ENCODE data around the gene GLRX. TPM values are rescaled to one million over a fixed set of nuclear protein-coding genes. Genes with fewer than 3 reads are reported as not detected.
"Not testable (repeated sequence)": the region's sequence is repeated elsewhere in the genome, so short reads cannot be mapped to it uniquely, and the experiment has no call there.

The GLRX gene
- total RNA-seq, result 10 to 100 TPM; 18.9 to 26.3 TPM
- 33.6 TPM for polyA plus RNA-seq (2013, experiment 1 of 2)
- 34.9 TPM for polyA plus RNA-seq (2013, experiment 2 of 2)
- long read RNA-seq, experiment 1, transcript GLRX-201 (3 exons, 1,211 nt), result major isoform, 16 of 18 reads
- long read RNA-seq, experiment 1, partial matches to known transcripts, result 0 of 18 reads
- long read RNA-seq, experiment 1, other reads (novel, unspliced or antisense), result 0 of 18 reads
- long read RNA-seq, experiment 2, transcript GLRX-201 (3 exons, 1,211 nt), result major isoform, 25 of 43 reads
- long read RNA-seq, experiment 2, partial matches to known transcripts, result 1 of 43 reads
- long read RNA-seq, experiment 2, other reads (novel, unspliced or antisense), result 17 of 43 reads
- long read RNA-seq, experiment 3, transcript GLRX-201 (3 exons, 1,211 nt), result major isoform, 13 of 24 reads
- long read RNA-seq, experiment 3, partial matches to known transcripts, result 0 of 24 reads
- long read RNA-seq, experiment 3, other reads (novel, unspliced or antisense), result 10 of 24 reads
- long read RNA-seq, experiment 4, transcript GLRX-201 (3 exons, 1,211 nt), result major isoform, 112 of 117 reads
- long read RNA-seq, experiment 4, partial matches to known transcripts, result 0 of 117 reads
- long read RNA-seq, experiment 4, other reads (novel, unspliced or antisense), result 2 of 117 reads

GRCh38 chr5:95822542-95823181 lies at the start of gene GLRX:
Gene GLRX (minus strand): TSS chr5:95822726. CDS start chr5:95822662, 64 bp downstream.
- Histone ChIP-seq H3K9me3 (ENCODE audit: control insufficient read depth, low read length) (no peaks in the 10 kb centered on the region), H3K4me1 (ENCODE audit: control insufficient read depth, insufficient read depth, low read length) (peaks cover 18% of the 10 kb centered on the region), H3K36me3 (ENCODE audit: control insufficient read depth, insufficient read depth, low read length) (peaks cover 6% of the 10 kb centered on the region), H3K27ac (ENCODE audit: low read depth, low read length) (peak within 1 kb of the TSS; percentile 31), H3K9ac (ENCODE audit: extremely low read depth, low read length, poor library complexity, severe bottlenecking) (peak within 1 kb of the TSS; percentile 66), H3K4me3 (ENCODE audit: low read length) (peak within 1 kb of the TSS; percentile 91), H3K27me3 (ENCODE audit: control insufficient read depth, insufficient read depth, low read length, poor library complexity, severe bottlenecking) (no peaks in the 10 kb centered on the region)
- H3K9me3 Mint-ChIP-seq, result no peaks in the 10 kb centered on the region
- no peak for TF ChIP-seq CTCF (conservative IDR thresholded peaks at IDR 0.05)
- 1 to 2% methylated on average over 7 to 8 of the region's 8 CpGs for WGBS, 2 experiments (ENCODE audit: insufficient coverage in 1 of 2, insufficient read length in 1 of 2)
- H3K27me3 Mint-ChIP-seq (ENCODE audit: insufficient read depth), result no peaks in the 10 kb centered on the region
- H3K36me3 Mint-ChIP-seq (ENCODE audit: low read depth), result no peaks in the 10 kb centered on the region
- peak within 1 kb of the TSS; percentile 82 for H3K4me3 Mint-ChIP-seq
- DNase-seq, result peak; percentile 89
- peak within 1 kb of the TSS; percentile 91 for H3K27ac Mint-ChIP-seq
- H3K4me1 Mint-ChIP-seq, result peaks cover 45% of the 10 kb centered on the region

GRCh38 chr5:95871146-95871806 lies 48.8 kb upstream of the GLRX start:
- H3K9me3 ChIP-seq (ENCODE audit: control insufficient read depth, low read length), result no peaks in the 10 kb centered on the region
- no peak for TF ChIP-seq CTCF (conservative IDR thresholded peaks at IDR 0.05)
- H3K27me3 ChIP-seq (ENCODE audit: control insufficient read depth, insufficient read depth, low read length, poor library complexity, severe bottlenecking), result no peaks in the 10 kb centered on the region
- H3K4me1 ChIP-seq (ENCODE audit: control insufficient read depth, insufficient read depth, low read length), result peaks cover under 1% of the 10 kb centered on the region
- Mint-ChIP-seq H3K27me3 (ENCODE audit: insufficient read depth) (no peaks in the 10 kb centered on the region), H3K4me1 (peaks cover under 1% of the 10 kb centered on the region), H3K9me3 (no peaks in the 10 kb centered on the region), H3K27ac (no peak overlapping the region), H3K36me3 (ENCODE audit: low read depth) (no peaks in the 10 kb centered on the region), H3K4me3 (no peak overlapping the region)
- no peak overlapping the region for H3K9ac ChIP-seq (ENCODE audit: extremely low read depth, low read length, poor library complexity, severe bottlenecking)
- H3K4me3 ChIP-seq (ENCODE audit: low read length), result no peak overlapping the region
- H3K27ac ChIP-seq (ENCODE audit: low read depth, low read length), result no peak overlapping the region
- H3K36me3 ChIP-seq (ENCODE audit: control insufficient read depth, insufficient read depth, low read length), result no peaks in the 10 kb centered on the region
- 96% methylated on average over 9 of the region's 9 CpGs; no CpG with 5 or more reads in 1 of the 2 experiments for WGBS, 2 experiments (ENCODE audit: insufficient coverage in 1 of 2, insufficient read length in 1 of 2)
- DNase-seq, result no peak

- Histone ChIP-seq H3K27ac (ENCODE audit: low read depth, low read length) (no peak overlapping the region), H3K4me3 (ENCODE audit: low read length) (no peak overlapping the region), H3K4me1 (ENCODE audit: control insufficient read depth, insufficient read depth, low read length) (no peaks in the 10 kb centered on the region), H3K9ac (ENCODE audit: extremely low read depth, low read length, poor library complexity, severe bottlenecking) (no peak overlapping the region), H3K36me3 (ENCODE audit: control insufficient read depth, insufficient read depth, low read length) (no peaks in the 10 kb centered on the region), H3K9me3 (ENCODE audit: control insufficient read depth, low read length) (no peaks in the 10 kb centered on the region), H3K27me3 (ENCODE audit: control insufficient read depth, insufficient read depth, low read length, poor library complexity, severe bottlenecking) (no peaks in the 10 kb centered on the region)
- TF ChIP-seq CTCF (conservative IDR thresholded peaks at IDR 0.05), result no peak
- no peaks in the 10 kb centered on the region for H3K36me3 Mint-ChIP-seq (ENCODE audit: low read depth)
- H3K4me1 Mint-ChIP-seq, result peaks cover under 1% of the 10 kb centered on the region
- H3K9me3 Mint-ChIP-seq, result no peaks in the 10 kb centered on the region
- no peaks in the 10 kb centered on the region for H3K27me3 Mint-ChIP-seq (ENCODE audit: insufficient read depth)
- WGBS, 2 experiments (ENCODE audit: insufficient coverage in 1 of 2, insufficient read length in 1 of 2), result 100% methylated on average over 1 of the region's 1 CpG; no CpG with 5 or more reads in 1 of the 2 experiments
- DNase-seq, result no peak
- H3K27ac Mint-ChIP-seq, result no peak overlapping the region
- no peak overlapping the region for H3K4me3 Mint-ChIP-seq
These were observed 47.7 kb upstream of the GLRX start for GRCh38 chr5:95870105-95870672.

- H3K27me3 ChIP-seq (ENCODE audit: control insufficient read depth, insufficient read depth, low read length, poor library complexity, severe bottlenecking); H3K36me3 ChIP-seq (ENCODE audit: control insufficient read depth, insufficient read depth, low read length); H3K27ac ChIP-seq (ENCODE audit: low read depth, low read length); H3K9me3 Mint-ChIP-seq; H3K27me3 Mint-ChIP-seq (ENCODE audit: insufficient read depth); H3K4me3 Mint-ChIP-seq; H3K9me3 ChIP-seq (ENCODE audit: control insufficient read depth, low read length); H3K36me3 Mint-ChIP-seq (ENCODE audit: low read depth); H3K4me1 Mint-ChIP-seq; H3K9ac ChIP-seq (ENCODE audit: extremely low read depth, low read length, poor library complexity, severe bottlenecking); H3K4me3 ChIP-seq (ENCODE audit: low read length); DNase-seq; H3K4me1 ChIP-seq (ENCODE audit: control insufficient read depth, insufficient read depth, low read length); H3K27ac Mint-ChIP-seq: not testable (repeated sequence)
- 85 to 100% methylated on average over 1 to 3 of the region's 3 CpGs for WGBS, 2 experiments (ENCODE audit: insufficient coverage in 1 of 2, insufficient read length in 1 of 2)
These were observed 46.8 kb upstream of the GLRX start for GRCh38 chr5:95869173-95869855.
